Measurements from ENCODE around the gene PALLD. TPM values are rescaled to one million over a fixed set of nuclear protein-coding genes. Genes with fewer than 3 reads are reported as not detected.

The PALLD gene
- total RNA-seq, 2 donors from 2014 or later = 72.1 to 195 TPM

DNA sequence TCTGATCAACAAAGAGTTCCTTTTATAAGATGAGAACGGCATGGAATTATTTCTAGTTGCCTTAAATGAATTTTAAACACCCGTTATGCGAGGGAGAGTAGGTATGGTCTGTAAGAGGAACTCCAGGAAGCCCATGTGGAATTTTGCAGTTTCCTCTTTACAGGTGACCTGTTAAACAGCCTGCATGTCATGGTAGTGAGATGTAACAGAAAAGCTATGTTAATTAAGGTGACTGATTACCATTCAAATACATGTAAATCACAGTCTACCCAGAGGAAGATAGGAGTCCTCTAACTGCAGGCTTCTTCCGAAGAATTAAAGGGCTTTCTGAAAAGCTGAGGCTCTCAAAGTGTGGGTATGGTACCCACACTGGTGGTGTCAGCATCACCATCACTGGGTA, 349.6 kb downstream of the PALLD start:
- no peaks in the 10 kb centered on the region for H3K4me1 ChIP-seq
- H3K27me3 ChIP-seq = no peaks in the 10 kb centered on the region
- no peak overlapping the region for H3K4me3 ChIP-seq
- intact Hi-C loops (cut with DNase I) = no loop called here
- TF ChIP-seq, protein P1, sequence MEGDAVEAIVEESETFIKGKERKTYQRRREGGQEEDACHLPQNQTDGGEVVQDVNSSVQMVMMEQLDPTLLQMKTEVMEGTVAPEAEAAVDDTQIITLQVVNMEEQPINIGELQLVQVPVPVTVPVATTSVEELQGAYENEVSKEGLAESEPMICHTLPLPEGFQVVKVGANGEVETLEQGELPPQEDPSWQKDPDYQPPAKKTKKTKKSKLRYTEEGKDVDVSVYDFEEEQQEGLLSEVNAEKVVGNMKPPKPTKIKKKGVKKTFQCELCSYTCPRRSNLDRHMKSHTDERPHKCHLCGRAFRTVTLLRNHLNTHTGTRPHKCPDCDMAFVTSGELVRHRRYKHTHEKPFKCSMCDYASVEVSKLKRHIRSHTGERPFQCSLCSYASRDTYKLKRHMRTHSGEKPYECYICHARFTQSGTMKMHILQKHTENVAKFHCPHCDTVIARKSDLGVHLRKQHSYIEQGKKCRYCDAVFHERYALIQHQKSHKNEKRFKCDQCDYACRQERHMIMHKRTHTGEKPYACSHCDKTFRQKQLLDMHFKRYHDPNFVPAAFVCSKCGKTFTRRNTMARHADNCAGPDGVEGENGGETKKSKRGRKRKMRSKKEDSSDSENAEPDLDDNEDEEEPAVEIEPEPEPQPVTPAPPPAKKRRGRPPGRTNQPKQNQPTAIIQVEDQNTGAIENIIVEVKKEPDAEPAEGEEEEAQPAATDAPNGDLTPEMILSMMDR (IDR thresholded peaks at IDR 0.05) = no peak
- no peaks in the 10 kb centered on the region for H3K36me3 ChIP-seq
- H3K9me3 ChIP-seq = no peaks in the 10 kb centered on the region
- H3K9ac ChIP-seq (ENCODE audit: low read depth in 2 of 2, low read length in 2 of 2) = no peak overlapping the region
- H3K27ac ChIP-seq = no peak overlapping the region
- DNase-seq = no peak

DNA sequence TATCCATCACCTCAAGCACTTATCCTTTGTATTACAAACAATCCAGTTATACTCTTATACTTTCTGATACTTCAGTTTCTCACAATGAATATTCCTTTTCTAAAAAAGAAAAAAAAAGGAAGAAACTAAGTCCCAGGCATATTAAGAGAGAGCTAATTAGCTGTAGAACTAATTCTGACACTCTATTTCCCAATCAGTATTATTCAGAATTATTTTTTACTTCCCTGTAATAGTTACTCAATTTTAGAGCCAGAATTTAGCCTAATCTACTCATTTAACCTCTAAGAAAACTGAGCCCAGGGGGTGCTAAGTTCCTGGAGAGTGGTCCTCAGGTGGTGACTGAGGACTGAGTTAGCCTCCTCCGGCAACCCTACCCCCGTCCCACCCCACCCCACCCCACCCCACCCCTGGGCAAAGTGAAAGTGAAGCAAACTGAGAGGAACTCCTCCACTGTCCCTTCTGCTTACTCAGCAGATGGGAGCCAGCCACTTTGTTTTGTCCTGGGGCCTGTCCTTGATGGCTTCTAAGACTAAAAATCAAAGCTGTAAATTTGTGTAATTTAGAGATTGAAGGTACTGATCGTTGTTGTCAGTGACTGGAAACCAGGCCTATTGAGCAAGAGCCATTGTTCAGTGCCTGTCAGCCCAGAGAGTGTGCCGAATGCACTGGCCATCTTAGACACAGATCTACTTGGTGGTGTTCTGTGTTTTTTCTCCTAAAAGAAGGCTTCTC, 351.1 kb downstream of the PALLD start:
- TF ChIP-seq, protein P1 (IDR thresholded peaks at IDR 0.05) = no peak
- Histone ChIP-seq H3K4me3 (no peak overlapping the region), H3K27me3 (no peaks in the 10 kb centered on the region), H3K4me1 (no peaks in the 10 kb centered on the region), H3K27ac (peak overlapping the region; percentile 11), H3K9me3 (no peaks in the 10 kb centered on the region), H3K36me3 (peaks cover 3% of the 10 kb centered on the region), H3K9ac (ENCODE audit: low read depth in 2 of 2, low read length in 2 of 2) (peak overlapping the region in 1 of 2 donors; percentile 29)
- intact Hi-C loops (cut with DNase I) = no loop called here
- no peak for DNase-seq

DNA sequence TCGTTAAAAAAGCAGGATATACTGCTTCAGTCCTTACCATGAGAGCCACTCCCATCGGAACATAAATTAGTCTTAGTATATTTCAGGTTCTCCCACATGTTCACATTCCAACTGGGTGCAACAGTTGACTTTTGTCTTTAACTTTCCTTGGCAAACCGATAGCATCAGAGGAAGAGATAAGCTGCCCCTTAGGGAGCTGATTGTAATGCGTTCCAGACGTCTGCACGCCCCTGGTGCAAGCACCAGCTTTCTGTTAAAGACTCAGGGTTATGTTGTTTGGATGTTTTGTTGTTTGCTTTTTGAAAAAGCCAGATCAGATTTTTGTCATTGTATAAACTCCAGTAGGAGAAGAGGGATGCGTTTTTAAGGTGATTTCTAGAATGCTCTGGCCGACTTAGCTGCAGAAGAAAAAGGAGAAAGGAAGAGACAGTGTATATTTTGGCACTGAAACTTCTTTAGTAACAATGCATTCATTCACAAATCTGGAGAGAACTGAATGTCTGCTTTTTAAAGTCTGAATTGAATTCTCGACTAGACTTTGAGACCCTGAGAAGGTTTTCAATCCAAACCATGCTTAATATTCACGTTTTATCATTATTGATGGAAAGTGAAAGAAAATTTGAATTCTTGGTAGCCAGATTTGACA, 352.3 kb downstream of the PALLD start:
- H3K27ac ChIP-seq = no peak overlapping the region
- H3K9ac ChIP-seq (ENCODE audit: low read depth in 2 of 2, low read length in 2 of 2) = peak overlapping the region in 1 of 2 donors; percentile 27
- TF ChIP-seq, protein P1 (IDR thresholded peaks at IDR 0.05) = no peak
- H3K36me3 ChIP-seq = peaks cover 3% of the 10 kb centered on the region
- no peaks in the 10 kb centered on the region for H3K27me3 ChIP-seq
- intact Hi-C loops (cut with DNase I) = no loop called here
- no peak overlapping the region for H3K4me3 ChIP-seq
- no peak for DNase-seq
- no peaks in the 10 kb centered on the region for H3K4me1 ChIP-seq
- H3K9me3 ChIP-seq = no peaks in the 10 kb centered on the region

DNA sequence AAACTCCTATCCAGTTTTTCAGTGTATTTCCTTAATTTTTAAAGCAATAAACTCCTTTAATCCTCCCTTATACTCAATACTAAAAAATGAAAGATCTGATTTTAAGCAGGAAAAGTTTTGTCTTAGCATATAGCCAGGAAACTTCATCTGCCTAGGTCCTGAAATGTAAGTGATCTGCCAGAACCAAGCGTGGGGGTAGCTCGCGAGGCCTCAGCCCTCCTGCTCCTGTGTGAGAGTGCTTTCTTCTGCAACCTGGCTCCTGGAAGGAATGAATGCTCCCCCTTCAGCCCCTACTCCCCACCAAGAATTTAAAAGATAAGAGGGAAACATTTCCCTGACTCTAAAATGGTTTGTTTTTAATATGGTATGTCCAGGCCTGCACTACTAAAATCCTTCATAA, 353.1 kb downstream of the PALLD start:
- no peak overlapping the region for H3K9ac ChIP-seq (ENCODE audit: low read depth in 2 of 2, low read length in 2 of 2)

DNA sequence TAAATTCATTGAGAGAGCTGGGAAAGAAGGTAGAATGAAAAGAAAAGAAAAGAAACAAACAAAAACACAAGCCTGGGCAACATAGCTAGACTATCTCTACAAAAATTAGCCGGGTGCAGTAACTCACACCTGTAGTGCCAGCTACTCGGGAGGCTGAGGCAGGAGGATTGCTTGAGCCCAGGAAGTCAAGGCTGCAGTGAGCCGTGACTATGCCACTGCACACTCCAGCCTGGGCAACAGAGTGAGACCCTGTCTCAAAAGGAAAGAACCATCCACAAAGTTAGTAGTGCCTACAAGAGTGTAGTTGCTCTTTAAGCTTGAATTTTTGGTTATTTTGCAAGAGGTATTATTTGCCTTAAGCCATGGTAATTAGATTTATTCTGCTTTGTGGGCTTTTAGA, 355.5 kb downstream of the PALLD start:
- Histone ChIP-seq H3K9ac (ENCODE audit: low read depth in 2 of 2, low read length in 2 of 2) (no peak overlapping the region), H3K4me3 (no peak overlapping the region), H3K4me1 (no peaks in the 10 kb centered on the region), H3K27ac (no peak overlapping the region), H3K27me3 (no peaks in the 10 kb centered on the region), H3K36me3 (peaks cover 3% of the 10 kb centered on the region), H3K9me3 (no peaks in the 10 kb centered on the region)
- intact Hi-C loops (cut with DNase I) = no loop called here
- no peak for DNase-seq
- TF ChIP-seq, protein P1 (IDR thresholded peaks at IDR 0.05) = no peak

More for the DNA sequence above, 353.1 kb downstream of the PALLD start:
- TF ChIP-seq, protein P1 (IDR thresholded peaks at IDR 0.05) = no peak
- no peaks in the 10 kb centered on the region for H3K9me3 ChIP-seq
- H3K4me3 ChIP-seq = no peak overlapping the region
- no peaks in the 10 kb centered on the region for H3K27me3 ChIP-seq
- no peaks in the 10 kb centered on the region for H3K4me1 ChIP-seq
- intact Hi-C loops (cut with DNase I) = no loop called here
- H3K27ac ChIP-seq = no peak overlapping the region
- H3K36me3 ChIP-seq = peaks cover 3% of the 10 kb centered on the region
- no peak for DNase-seq

Data from colonic mucosa (tissue), 4 donors.